NOMO-1 treated with DMSO at 0.1 percent for 48 hours (cell line): ENCODE measurements around the gene ATP1A4.
A peak's percentile ranks its signal among the peaks of the same experiment; 100 is the strongest.
"Not testable (repeated sequence)": the region's sequence is repeated elsewhere in the genome, so short reads cannot be mapped to it uniquely, and the experiment has no call there.

Experiments
- DNase-seq: peaks from one replicate; lab custom pipeline; 2025; ENCODE audit not compliant: unreplicated experiment; lab: John Stamatoyannopoulos, UW

The ATP1A4 gene

DNA sequence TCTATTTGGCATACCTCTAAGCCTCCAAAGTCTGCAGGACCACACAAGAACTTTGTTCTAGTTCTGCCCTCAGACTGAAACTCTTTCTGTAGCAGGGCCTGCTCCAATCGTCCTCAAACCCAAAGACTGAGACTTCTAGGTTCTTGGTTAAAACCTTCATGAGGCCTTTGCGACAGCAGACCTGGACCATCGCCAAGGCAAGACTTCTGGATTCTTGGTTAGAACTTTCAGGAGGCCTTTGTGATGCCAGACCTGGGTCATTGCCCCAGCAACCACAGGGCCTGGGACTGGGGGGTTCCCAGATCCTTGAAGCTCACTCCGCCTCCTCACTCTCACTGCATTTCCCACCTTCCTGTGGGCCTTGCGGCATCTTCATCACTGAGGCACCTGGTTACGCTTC is at the start of gene ATP1A4:
Gene ATP1A4 (plus strand): TSS at position 301 of the 400 bp plus-strand sequence. CDS start 438 bp downstream, outside the sequence.
- no peak for DNase-seq

DNA sequence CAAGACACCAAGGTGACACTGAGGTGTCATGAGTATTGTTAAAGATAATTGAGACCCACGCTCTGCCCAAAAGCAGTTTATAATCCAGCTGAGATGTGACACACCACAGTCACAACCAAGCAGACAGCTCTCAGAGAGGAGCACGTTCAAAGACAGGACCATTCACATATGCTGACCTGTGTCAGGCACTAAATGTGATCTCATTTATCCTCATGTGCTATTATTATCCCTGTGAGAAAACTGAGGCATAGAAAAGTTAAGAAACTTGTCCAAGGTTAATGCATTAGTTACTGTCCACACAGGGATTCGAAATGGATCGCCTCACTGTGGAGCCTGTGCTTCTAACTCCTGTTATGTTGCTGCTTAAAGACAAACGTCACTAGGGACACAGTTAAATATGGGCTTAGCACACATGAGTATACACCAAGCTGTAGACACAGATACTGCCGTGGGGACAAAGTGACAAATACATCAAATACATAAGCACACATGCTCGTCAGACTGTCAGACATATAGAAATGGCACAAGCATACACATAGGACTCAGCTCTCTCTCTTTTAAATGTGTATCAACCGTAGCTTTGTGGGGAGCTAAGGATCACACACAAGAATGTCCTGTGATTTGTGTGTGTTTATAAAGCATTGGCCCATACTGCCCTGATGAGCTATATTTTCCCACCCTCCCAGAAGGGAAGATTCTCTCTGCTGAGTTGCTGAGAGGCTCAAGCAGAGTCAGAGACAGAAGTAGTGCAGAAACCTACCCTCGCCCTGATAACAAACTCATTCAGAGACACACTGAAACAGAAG is 49.5 kb upstream of the ATP1A4 start:
- no peak for DNase-seq

DNA sequence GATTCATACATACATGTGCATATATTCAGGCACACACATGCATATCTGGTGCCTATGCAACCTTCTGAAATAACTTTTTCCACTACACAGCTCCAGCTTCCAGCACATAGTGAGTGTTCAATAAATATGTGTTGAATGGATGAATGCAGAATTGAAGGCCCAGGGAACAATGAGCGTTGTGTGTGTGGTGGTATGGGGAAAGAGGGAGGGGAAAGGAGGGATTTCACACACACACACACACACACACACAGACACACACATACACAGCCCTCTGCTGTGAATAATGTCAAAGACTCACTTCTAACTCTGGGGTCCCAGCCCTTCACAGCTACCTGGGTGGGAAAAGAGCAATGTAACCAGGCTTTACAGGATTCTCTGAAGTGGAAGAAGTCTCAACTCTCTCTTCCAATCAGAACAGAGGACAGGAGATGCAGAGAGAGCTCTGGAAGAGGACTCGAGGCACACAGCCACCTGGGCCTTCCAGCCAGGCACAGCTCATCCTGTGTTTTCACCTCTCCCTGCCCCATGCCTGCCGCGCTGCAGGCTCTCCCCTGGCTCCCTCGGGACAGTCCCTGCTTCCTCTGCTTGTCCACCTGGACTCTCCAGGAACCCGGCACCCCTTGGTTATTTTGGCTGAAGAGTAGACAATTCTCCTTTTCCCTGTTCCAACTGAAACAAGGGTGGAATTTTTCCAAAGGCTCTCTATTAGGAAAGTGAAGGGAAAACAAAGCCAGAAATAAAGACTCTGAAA is 47.6 kb upstream of the ATP1A4 start:
- DNase-seq, result no peak

DNA sequence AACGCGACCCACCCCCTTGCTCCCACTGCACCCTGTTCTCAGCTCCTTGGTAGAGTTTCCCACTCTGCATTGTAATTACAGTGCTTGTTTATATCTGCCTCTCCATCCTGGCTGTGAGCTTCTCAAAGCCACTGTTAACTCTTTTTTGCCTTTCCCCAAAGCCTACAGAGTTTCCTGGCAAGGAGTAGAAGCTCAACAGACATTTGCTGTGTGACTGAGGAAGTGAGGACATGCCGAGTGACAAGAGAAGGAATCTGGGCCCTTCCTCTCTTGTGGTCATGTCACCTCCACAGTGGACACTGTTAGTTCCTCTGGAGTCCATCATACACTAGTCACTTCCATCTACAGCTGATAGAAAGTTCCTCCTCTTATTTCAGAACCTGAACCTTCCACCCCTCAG is 46.9 kb upstream of the ATP1A4 start:
- DNase-seq, result peak; percentile 29

DNA sequence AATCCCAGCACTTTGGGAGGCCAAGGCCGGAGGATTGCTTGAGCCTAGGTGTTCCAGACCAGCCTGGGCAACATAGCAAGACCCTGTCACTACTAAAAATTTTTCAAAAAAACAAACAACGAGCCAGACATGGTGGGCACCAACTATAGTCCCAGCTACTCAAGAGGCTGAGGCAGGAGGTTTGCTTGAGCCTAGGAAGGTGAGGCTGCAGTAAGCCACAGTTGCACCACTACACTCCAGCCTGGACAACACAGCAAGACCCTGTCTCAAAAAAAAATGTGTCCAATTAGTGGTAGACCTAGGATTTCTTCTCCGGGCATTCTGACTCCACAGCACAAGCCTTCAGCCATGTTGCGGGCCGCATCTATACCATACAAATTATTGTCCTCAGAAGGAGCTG is 46.2 kb upstream of the ATP1A4 start:
- DNase-seq, result no peak

DNA sequence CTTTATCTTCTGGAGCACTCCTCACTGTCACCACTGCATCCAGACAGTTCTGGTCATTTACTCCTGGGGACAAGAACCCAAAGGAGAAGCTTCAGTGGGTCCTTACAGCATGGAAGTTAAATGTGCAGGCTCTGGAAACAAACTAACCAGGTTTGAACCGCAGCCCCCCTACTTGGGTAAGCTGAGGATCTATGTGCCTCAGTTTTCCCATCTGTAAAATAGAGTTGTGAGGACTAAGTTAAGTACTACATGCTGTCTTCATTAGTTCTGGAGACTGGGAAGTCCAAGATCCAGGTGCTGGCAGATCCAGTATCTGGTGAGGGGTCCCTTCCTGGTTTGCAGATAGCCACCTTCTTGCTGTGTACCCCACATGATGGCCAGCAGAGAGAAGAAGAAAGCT is 43.9 kb upstream of the ATP1A4 start:
- no peak for DNase-seq

DNA sequence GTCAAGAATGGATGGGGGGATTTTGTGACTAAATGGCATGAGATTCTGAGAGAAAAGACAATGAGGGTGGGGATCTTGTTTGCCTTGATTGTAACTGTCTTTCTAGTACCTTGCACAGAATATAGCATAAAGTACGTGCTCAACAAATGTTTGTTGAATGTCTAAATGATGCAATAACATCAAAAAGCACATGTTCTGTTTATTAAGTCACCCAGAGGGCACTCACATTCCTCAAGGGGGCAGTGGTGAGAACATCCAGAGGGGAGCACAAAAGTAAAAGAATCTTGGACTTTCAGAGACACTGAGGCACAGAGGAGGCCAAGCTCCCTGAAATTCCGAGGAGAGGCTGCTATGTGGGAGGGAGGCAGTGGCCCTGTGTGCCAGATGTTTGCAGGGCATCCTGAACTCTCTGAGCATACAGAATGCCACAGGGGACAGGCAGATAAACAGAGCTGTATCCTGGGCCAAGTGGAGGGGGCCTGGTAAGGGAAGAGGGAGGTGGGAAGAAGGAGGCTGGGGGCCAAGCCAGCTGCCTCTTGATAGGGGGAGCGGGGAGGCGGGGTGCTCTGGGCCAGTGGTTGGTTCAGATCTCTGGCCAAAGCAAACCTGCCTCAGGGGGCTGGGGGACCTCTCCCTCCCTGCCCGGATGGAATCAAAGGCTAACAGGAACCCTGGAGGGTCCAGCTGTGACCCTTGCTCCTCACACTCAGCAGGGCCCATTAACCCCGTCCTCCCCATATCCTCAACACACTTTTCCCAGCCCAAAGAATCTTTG is 42.3 kb upstream of the ATP1A4 start:
- peak; percentile 25 for DNase-seq

- no peak for DNase-seq
These were observed 41.7 kb upstream of the ATP1A4 start for GRCh38 chr1:160109686-160110085.

DNA sequence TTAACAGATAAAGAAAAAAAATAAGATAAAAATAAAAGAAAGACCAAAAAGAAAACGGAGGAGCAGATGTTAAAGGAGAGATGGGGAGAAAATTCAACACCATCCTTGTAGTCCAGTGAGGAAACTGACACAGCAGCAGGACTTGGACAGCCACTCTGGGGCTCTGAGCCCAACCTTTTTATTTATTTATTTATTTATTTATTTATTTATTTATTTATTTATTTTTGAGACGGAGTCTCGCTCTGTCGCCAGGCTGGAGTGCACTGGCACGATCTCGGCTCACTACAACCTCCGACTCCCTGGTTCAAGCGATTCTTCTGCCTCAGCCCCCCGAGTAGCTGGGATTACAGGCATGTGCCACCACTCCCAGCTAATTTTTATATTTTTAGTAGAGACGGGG is 39.9 kb upstream of the ATP1A4 start:
- not testable (repeated sequence) for DNase-seq

DNA sequence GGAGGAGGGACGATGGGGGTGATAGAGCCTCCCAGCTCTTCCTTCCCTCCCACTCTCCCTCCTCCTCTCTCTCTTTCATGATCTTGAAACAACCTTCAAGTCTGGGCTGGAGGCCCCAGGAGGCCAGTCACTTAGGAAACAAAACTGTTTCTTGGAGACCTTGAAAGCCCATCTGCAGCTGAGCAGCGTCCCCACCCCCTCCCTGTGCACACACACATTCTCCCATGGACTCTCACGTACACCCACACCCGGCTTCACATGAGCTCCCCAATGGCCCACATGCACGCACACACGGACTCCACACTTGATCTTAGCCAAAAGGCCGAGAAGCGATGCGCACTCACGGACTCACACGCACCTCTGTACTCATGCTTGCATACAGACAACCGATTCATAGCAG is 39.0 kb upstream of the ATP1A4 start:
- DNase-seq, result no peak

GRCh38 chr1:160113407-160113806 is 38.0 kb upstream of the ATP1A4 start:
- DNase-seq, result no peak

- DNase-seq, result no peak
These were observed 37.3 kb upstream of the ATP1A4 start for GRCh38 chr1:160114085-160114484.

DNA sequence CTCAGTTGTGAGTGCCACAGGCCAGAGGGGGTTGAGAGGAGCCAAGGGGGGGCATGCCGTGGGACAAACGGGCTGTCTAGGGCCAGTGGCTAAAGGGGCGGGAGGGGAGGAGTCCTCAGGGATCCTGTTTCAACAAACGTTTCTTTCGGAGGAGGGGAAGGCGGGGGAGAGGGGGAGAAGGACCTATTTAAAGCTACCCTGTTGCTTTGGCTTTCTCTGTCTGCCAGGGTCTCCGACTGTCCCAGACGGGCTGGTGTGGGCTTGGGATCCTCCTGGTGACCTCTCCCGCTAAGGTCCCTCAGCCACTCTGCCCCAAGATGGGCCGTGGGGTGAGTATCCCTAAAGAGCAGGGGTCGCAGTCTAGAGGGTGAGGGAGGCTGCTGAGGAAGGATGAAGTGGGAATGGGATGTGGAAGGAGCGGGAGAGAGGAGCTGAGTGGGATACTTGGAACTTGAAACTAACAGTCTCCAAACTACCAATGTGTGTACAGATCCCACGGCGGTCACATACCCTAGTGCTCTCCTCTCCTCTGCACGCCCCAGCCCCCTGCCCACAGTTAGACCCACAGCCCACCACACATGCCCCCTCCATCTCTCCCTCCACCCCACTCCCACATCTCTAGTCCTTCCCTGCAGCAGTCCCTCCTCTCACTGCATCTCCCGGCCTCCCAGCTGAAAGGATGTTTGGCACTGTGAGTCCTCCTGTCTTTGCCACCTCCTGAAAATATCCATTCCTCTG is 35.7 kb upstream of the ATP1A4 start, which contains the start of gene ATP1A2:
Gene ATP1A2 (plus strand): TSS at position 215 of the 738 bp plus-strand sequence. CDS start 103 bp downstream, at position 318.
- DNase-seq, result no peak

DNA sequence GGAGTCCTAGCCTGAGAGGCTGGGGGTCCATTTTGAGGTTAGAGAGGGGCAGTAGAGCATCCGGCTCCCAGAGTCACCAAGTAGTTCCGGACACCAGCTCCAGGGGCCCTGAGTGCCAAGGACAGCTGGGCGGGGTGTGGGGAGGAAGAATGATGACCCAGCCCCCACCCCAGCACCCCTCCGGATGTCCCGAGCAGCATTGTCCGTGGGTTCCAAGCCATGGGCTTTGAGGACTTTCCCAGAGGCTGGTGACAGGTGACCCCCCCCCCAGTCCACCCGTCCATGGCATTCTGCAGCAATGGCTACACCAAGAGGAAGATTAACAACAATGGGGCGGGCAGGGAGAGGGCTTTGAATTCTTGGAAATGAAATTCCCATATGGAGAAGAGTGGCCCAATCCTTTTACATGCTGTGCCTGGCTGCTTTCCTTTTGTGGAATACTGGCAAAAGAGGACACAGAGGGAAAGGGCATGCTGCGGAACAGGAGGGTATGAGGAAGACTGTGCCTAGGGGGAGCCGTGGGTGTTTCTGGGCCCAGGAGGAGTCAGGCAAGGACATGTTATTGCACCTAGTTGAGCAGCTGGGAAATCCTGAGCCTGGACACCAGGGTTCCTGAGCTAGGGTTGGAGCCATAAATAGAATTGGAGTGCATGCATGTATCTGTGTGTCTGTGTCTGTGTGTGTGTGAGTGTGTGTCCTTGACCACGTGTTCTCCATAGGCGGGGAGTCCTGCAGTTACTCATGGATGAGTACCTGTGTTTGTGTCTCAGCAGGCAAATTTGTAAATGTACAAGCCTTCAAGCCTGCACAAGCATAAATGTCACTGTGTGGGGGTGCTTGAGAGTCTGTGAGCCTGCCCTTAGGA is 34.9 kb upstream of the ATP1A4 start:
- no peak for DNase-seq

DNA sequence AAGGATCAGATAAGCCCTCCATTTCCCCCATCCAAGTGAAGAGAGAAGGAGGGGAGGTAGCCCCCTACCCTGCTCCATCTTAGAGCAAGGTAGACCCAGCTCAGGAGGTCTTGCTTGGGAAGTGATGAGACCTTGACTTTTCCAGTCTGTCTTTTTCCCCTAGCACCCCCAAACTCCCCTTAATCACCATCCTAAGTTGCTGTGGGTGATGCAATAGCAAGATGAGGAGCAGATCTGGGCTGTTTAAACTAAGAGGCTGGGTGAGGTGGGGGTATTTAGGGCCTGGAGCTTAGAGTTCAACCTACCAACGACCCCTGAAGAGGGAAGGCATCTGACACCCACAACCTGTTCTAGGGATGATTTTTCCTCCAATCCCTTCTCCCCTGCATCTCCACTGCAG is 34.1 kb upstream of the ATP1A4 start:
- no peak for DNase-seq

- no peak for DNase-seq
These were observed 33.7 kb upstream of the ATP1A4 start for GRCh38 chr1:160117709-160118183.

DNA sequence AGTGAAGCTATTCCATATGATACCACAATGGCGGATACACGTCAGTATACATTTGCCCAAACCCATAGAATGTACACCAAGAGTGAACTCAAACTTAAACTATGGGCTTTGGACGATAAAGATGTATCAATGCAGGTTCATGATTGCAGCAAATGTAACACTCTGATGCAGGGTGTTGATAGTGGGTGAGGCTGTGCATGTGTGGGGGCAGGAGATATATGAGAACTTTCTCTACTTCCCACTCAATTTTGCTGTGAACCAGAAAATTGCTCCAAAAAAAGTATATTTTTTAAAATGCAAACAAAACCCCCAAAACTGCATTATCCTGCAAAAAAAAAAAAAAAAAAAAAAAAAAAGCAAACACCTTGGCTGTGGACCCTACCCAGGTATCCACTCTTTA is 32.5 kb upstream of the ATP1A4 start:
- no peak for DNase-seq

- DNase-seq, result no peak
These were observed 30.6 kb upstream of the ATP1A4 start for GRCh38 chr1:160120797-160121196.

- no peak for DNase-seq
These were observed 30.0 kb upstream of the ATP1A4 start for GRCh38 chr1:160121388-160121787.
